ENCODE results near the gene CNGA2. TPM values are rescaled to one million over a fixed set of nuclear protein-coding genes. Genes with fewer than 3 reads are reported as not detected.

Gene CNGA2
- total RNA-seq, 1 donor from 2014 or later: not detected

DNA sequence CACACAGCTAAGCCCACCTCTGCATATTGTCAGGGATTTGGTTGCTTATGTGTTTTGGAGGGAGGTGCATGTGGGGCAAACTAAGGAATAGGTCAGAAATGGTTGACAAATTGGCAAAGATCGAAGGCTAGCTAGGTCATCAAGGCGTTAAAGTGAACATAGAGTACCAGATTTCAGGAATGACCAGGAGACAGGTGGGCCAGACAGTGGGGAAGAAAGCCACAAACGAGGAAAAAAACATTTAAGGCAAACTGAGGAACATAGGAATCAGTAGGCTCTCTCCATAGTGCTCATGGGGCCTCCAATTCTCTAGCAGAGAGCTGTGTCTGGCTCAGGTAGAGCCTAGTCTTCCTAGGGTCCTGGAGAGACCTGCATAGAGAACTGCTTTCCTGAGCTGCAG lies 57.4 kb downstream of the CNGA2 start:
- DNase-seq (ENCODE audit: low read depth): no peak
- Histone ChIP-seq H3K36me3 (ENCODE audit: control insufficient read depth, insufficient read depth, low read length) (no peaks in the 10 kb centered on the region), H3K27me3 (ENCODE audit: control insufficient read depth, insufficient read depth, low read length) (no peaks in the 10 kb centered on the region), H3K4me3 (ENCODE audit: low read depth, low read length) (no peak overlapping the region)
- TF ChIP-seq, protein P1, sequence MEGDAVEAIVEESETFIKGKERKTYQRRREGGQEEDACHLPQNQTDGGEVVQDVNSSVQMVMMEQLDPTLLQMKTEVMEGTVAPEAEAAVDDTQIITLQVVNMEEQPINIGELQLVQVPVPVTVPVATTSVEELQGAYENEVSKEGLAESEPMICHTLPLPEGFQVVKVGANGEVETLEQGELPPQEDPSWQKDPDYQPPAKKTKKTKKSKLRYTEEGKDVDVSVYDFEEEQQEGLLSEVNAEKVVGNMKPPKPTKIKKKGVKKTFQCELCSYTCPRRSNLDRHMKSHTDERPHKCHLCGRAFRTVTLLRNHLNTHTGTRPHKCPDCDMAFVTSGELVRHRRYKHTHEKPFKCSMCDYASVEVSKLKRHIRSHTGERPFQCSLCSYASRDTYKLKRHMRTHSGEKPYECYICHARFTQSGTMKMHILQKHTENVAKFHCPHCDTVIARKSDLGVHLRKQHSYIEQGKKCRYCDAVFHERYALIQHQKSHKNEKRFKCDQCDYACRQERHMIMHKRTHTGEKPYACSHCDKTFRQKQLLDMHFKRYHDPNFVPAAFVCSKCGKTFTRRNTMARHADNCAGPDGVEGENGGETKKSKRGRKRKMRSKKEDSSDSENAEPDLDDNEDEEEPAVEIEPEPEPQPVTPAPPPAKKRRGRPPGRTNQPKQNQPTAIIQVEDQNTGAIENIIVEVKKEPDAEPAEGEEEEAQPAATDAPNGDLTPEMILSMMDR (IDR thresholded peaks at IDR 0.05; ENCODE audit: insufficient read depth, low read length, poor library complexity, severe bottlenecking): no peak

GRCh38 chrX:151792505-151792904 lies 58.0 kb downstream of the CNGA2 start:
- Histone ChIP-seq H3K36me3 (ENCODE audit: control insufficient read depth, insufficient read depth, low read length) (no peaks in the 10 kb centered on the region), H3K4me3 (ENCODE audit: low read depth, low read length) (no peak overlapping the region), H3K27me3 (ENCODE audit: control insufficient read depth, insufficient read depth, low read length) (no peaks in the 10 kb centered on the region)
- TF ChIP-seq, protein P1 (IDR thresholded peaks at IDR 0.05; ENCODE audit: insufficient read depth, low read length, poor library complexity, severe bottlenecking): no peak
- no peak for DNase-seq (ENCODE audit: low read depth)

- H3K36me3 ChIP-seq (ENCODE audit: control insufficient read depth, insufficient read depth, low read length): no peaks in the 10 kb centered on the region
- DNase-seq (ENCODE audit: low read depth): no peak
- no peaks in the 10 kb centered on the region for H3K27me3 ChIP-seq (ENCODE audit: control insufficient read depth, insufficient read depth, low read length)
- TF ChIP-seq, protein P1 (IDR thresholded peaks at IDR 0.05; ENCODE audit: insufficient read depth, low read length, poor library complexity, severe bottlenecking): no peak
- H3K4me3 ChIP-seq (ENCODE audit: low read depth, low read length): no peak overlapping the region
These were observed 59.3 kb downstream of the CNGA2 start for GRCh38 chrX:151793886-151794285.

Other genes starting within 250 kb of the CNGA2 start
- gene PASD1, start 171.1 kb upstream of the CNGA2 start, total RNA-seq: not detected in 2 replicates
- under 0.01 and 0.33 TPM in 2 replicates for gene PRRG3, start 39.3 kb upstream of the CNGA2 start, total RNA-seq
- not detected in 2 replicates for gene FATE1, start 18.7 kb upstream of the CNGA2 start, total RNA-seq
- gene MAGEA4, start 178.1 kb downstream of the CNGA2 start, total RNA-seq: not detected in 2 replicates
- gene GABRE, start 239.9 kb downstream of the CNGA2 start, total RNA-seq: 0.21 and 0.88 TPM in 2 replicates

All from kidney epithelial cell (primary cell).